H9 (cell line): ENCODE measurements around the gene SPAG4. TPM values are rescaled to one million over a fixed set of nuclear protein-coding genes. Genes with fewer than 3 reads are reported as not detected.

Source experiments
- DNase-seq: peaks from one replicate; pipeline ENCODE4 v3.0.0-alpha.2; 2017
- H2AFZ ChIP-seq: one replicate; pipeline ENCODE4 v1.6.1; 2013; ENCODE audit warnings: mild to moderate bottlenecking, low read length, control low read depth, moderate library complexity
- H2AK5ac ChIP-seq: 2 replicates; pipeline ENCODE4 v1.6.1; 2013; ENCODE audit warnings: low read length, control low read depth, mixed read lengths; ENCODE audit not compliant: insufficient read length
- H2BK120ac ChIP-seq: one replicate; pipeline ENCODE4 v1.6.1; 2013; ENCODE audit warnings: low read depth, mild to moderate bottlenecking, low read length, control low read depth, inconsistent platforms; ENCODE audit not compliant: poor library complexity, severe bottlenecking
- H2BK12ac ChIP-seq: 2 replicates; pipeline ENCODE4 v1.6.1; 2013; ENCODE audit warnings: low read length, control low read depth, mixed read lengths, low read depth; ENCODE audit not compliant: insufficient read length
- H2BK15ac ChIP-seq: 2 replicates; pipeline ENCODE4 v1.6.1; 2013; ENCODE audit warnings: low read depth, low read length, control low read depth
- H2BK20ac ChIP-seq: one replicate; pipeline ENCODE4 v1.6.1; 2013; ENCODE audit warnings: low read depth, mild to moderate bottlenecking, low read length, control low read depth, inconsistent platforms; ENCODE audit not compliant: poor library complexity, severe bottlenecking
- H2BK5ac ChIP-seq: 2 replicates; pipeline ENCODE4 v1.6.1; 2013; ENCODE audit warnings: low read length, control low read depth, mixed read lengths; ENCODE audit not compliant: insufficient read length
- H3K14ac ChIP-seq: 2 replicates; pipeline ENCODE4 v1.6.1; 2013; ENCODE audit warnings: low read length, control low read depth; ENCODE audit not compliant: insufficient read depth
- H3K18ac ChIP-seq: 2 replicates; pipeline ENCODE4 v1.6.1; 2013; ENCODE audit warnings: low read depth, mild to moderate bottlenecking, mixed read lengths, low read length, control low read depth; ENCODE audit not compliant: insufficient read length
- H3K23ac ChIP-seq: 2 replicates; pipeline ENCODE4 v1.6.1; 2013; ENCODE audit warnings: low read length, control low read depth, mixed read lengths, low read depth; ENCODE audit not compliant: insufficient read length
- H3K23me2 ChIP-seq: 2 replicates; pipeline ENCODE4 v1.6.1; 2013; ENCODE audit warnings: low read depth, mild to moderate bottlenecking, mixed read lengths, low read length, control low read depth; ENCODE audit not compliant: insufficient read length, poor library complexity, severe bottlenecking
- H3K27ac ChIP-seq: 2 replicates; pipeline ENCODE4 v1.5.1; 2013; ENCODE audit warnings: low read length, control low read depth, mixed read lengths, low read depth; ENCODE audit not compliant: insufficient read length
- H3K27me3 ChIP-seq: 2 replicates; pipeline ENCODE4 v1.6.1; 2013; ENCODE audit warnings: low read length, control low read depth, inconsistent platforms; ENCODE audit not compliant: insufficient read depth
- H3K4ac ChIP-seq: 2 replicates; pipeline ENCODE4 v1.6.1; 2013; ENCODE audit warnings: low read depth, mild to moderate bottlenecking, control low read depth, inconsistent platforms, low read length, moderate library complexity
- H3K4me1 ChIP-seq: 2 replicates; pipeline ENCODE4 v1.6.1; 2013; ENCODE audit warnings: low read length, control low read depth, inconsistent platforms; ENCODE audit not compliant: insufficient read depth
- H3K4me2 ChIP-seq: 2 replicates; pipeline ENCODE4 v1.6.1; 2013; ENCODE audit warnings: low read length, control low read depth, mixed read lengths; ENCODE audit not compliant: insufficient read length, insufficient read depth
- H3K56ac ChIP-seq: 2 replicates; pipeline ENCODE4 v1.6.1; 2013; ENCODE audit warnings: low read depth, mild to moderate bottlenecking, mixed read lengths, low read length, control low read depth; ENCODE audit not compliant: insufficient read length
- H3K79me1 ChIP-seq: 2 replicates; pipeline ENCODE4 v1.6.1; 2013; ENCODE audit warnings: low read depth, mild to moderate bottlenecking, moderate library complexity, low read length, control low read depth, inconsistent platforms; ENCODE audit not compliant: insufficient read depth, poor library complexity, severe bottlenecking
- H3K79me2 ChIP-seq: 2 replicates; pipeline ENCODE4 v1.6.1; 2013; ENCODE audit warnings: low read length, control low read depth, inconsistent platforms; ENCODE audit not compliant: insufficient read depth
- H3K9ac ChIP-seq: 2 replicates; pipeline ENCODE4 v1.6.1; 2013; ENCODE audit warnings: low read length, control low read depth, mixed read lengths; ENCODE audit not compliant: insufficient read length; ENCODE audit errors: extremely low read depth
- H3K9me3 ChIP-seq: one replicate; pipeline ENCODE4 v1.6.1; 2013; ENCODE audit warnings: low read depth, low read length, inconsistent platforms; ENCODE audit not compliant: control insufficient read depth
- H3T11ph ChIP-seq: one replicate; pipeline ENCODE4 v1.6.1; 2013; ENCODE audit warnings: mild to moderate bottlenecking, low read length, control low read depth, inconsistent platforms
- H4K20me1 ChIP-seq: one replicate; pipeline ENCODE4 v1.6.1; 2013; ENCODE audit not compliant: control insufficient read depth, insufficient read length, insufficient read depth
- H4K5ac ChIP-seq: 2 replicates; pipeline ENCODE4 v1.6.1; 2013; ENCODE audit warnings: low read depth, mild to moderate bottlenecking, mixed read lengths, low read length, control low read depth; ENCODE audit not compliant: insufficient read length
- H4K8ac ChIP-seq: replicated peaks from 2 replicates; pipeline ENCODE4 v1.6.1; 2013; ENCODE audit warnings: low read length, control low read depth, mixed read lengths, low read depth; ENCODE audit not compliant: insufficient read length
- H4K91ac ChIP-seq: 2 replicates; pipeline ENCODE4 v1.6.1; 2013; ENCODE audit warnings: low read depth, mild to moderate bottlenecking, moderate library complexity, mixed read lengths, low read length, control low read depth; ENCODE audit not compliant: insufficient read length
- H3K27ac Mint-ChIP-seq, 3 experiments: 2 replicates in 2 of 3; 3 replicates in 1 of 3; pipeline ENCODE4 v1.8.0; 2020 to 2021; ENCODE audit warnings: mixed read lengths in 3 of 3, mild to moderate bottlenecking in 1 of 3, moderate library complexity in 1 of 3
- H3K27me3 Mint-ChIP-seq: 2 replicates; pipeline ENCODE4 v1.8.0; 2021; ENCODE audit warnings: low read depth, mild to moderate bottlenecking, moderate library complexity, mixed read lengths
- H3K36me3 Mint-ChIP-seq, 3 experiments: 2 replicates in 2 of 3; 3 replicates in 1 of 3; pipeline ENCODE4 v1.8.0; 2020 to 2021; ENCODE audit warnings: low read depth in 3 of 3, mixed read lengths in 3 of 3; ENCODE audit not compliant: insufficient read depth in 1 of 3
- H3K4me1 Mint-ChIP-seq, 2 experiments: 2 replicates each; pipeline ENCODE4 v1.8.0; 2020; ENCODE audit warnings: mixed read lengths in 2 of 2
- H3K4me3 Mint-ChIP-seq, 2 experiments: 2 replicates in 1 of 2; 3 replicates in 1 of 2; pipeline ENCODE4 v1.8.0; 2020 to 2021; ENCODE audit warnings: mild to moderate bottlenecking in 2 of 2, mixed read lengths in 2 of 2, moderate library complexity in 1 of 2
- H3K9me3 Mint-ChIP-seq, 2 experiments: 2 replicates in 1 of 2; 3 replicates in 1 of 2; pipeline ENCODE4 v1.8.0; 2020; ENCODE audit warnings: mild to moderate bottlenecking in 2 of 2, mixed read lengths in 2 of 2, moderate library complexity in 1 of 2
- WGBS: extraction: QIAGEN DNeasy Blood & Tissue Kit; methylation state at CpG from one replicate; pipeline ENCODE4 v1.1.7; 2013; ENCODE audit warnings: missing lambda C conversion rate, low lambda C conversion rate, mixed read lengths; ENCODE audit not compliant: insufficient read length; ENCODE audit errors: extremely low coverage; 5-methylcytosine and 5-hydroxymethylcytosine counted together
- total RNA-seq: library from RNA; stranded (reverse); gene quantifications from 2 replicates; pipeline ENCODE4 v1.2.1, GENCODE V29; 2021
- TF ChIP-seq, protein P1 (sequence below): fragments of 200-600 bp; sonication (generic); conservative IDR thresholded peaks from 3 replicates; pipeline ENCODE4 v1.8.0; 2021; ENCODE audit warnings: antibody characterized with exemption, mild to moderate bottlenecking

Gene SPAG4
- total RNA-seq, 1 experiment from 2014 or later, result 4.9 TPM

DNA sequence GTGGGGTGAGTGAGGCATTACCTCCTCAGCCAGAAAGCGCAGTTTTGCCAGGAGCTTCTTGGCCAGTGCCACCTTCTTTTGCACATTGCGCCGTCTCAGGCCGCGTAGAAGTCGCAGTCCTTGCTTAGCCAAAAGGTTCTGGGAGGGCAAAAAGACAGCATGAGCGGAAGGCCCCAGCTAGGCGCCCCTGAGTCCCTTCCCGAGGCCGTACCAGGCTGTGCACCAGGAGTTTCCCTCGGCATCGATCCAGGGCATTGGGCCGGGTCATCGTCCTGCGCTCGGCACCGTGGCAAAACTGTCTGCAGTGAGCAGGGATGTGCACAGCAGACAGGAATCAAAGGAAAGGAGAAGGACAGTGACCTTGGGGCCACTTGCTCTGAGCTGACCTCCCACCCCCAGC is 20.2 kb upstream of the SPAG4 start:
- no peaks in the 10 kb centered on the region for H3K79me2 ChIP-seq
- TF ChIP-seq, protein P1, sequence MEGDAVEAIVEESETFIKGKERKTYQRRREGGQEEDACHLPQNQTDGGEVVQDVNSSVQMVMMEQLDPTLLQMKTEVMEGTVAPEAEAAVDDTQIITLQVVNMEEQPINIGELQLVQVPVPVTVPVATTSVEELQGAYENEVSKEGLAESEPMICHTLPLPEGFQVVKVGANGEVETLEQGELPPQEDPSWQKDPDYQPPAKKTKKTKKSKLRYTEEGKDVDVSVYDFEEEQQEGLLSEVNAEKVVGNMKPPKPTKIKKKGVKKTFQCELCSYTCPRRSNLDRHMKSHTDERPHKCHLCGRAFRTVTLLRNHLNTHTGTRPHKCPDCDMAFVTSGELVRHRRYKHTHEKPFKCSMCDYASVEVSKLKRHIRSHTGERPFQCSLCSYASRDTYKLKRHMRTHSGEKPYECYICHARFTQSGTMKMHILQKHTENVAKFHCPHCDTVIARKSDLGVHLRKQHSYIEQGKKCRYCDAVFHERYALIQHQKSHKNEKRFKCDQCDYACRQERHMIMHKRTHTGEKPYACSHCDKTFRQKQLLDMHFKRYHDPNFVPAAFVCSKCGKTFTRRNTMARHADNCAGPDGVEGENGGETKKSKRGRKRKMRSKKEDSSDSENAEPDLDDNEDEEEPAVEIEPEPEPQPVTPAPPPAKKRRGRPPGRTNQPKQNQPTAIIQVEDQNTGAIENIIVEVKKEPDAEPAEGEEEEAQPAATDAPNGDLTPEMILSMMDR, result no peak
- Mint-ChIP-seq H3K9me3 (no peaks in the 10 kb centered on the region), H3K27me3 (peaks cover 30% of the 10 kb centered on the region), H3K27ac (no peak overlapping the region; a peak in 1 of 7 replicates), H3K4me1 (peaks cover 9 to 18% of the 10 kb centered on the region in 2 experiments), H3K4me3 (no peak overlapping the region), H3K36me3 (no peaks in the 10 kb centered on the region)
- H3K56ac ChIP-seq, result no peak overlapping the region
- H3K23me2 ChIP-seq, result no peaks in the 10 kb centered on the region
- whole genome bisulfite sequencing, result no CpG with 5 or more reads among the region's 17 CpGs
- H3K4me1 ChIP-seq, result no peaks in the 10 kb centered on the region
- no peak overlapping the region for H2BK5ac ChIP-seq
- no peak overlapping the region for H4K8ac ChIP-seq
- no peaks in the 10 kb centered on the region for H3K9me3 ChIP-seq
- no peak overlapping the region for H2AFZ ChIP-seq
- H3K79me1 ChIP-seq, result no peaks in the 10 kb centered on the region
- H4K5ac ChIP-seq, result no peak overlapping the region
- no peak overlapping the region for H2AK5ac ChIP-seq
- no peak overlapping the region for H2BK15ac ChIP-seq
- no peaks in the 10 kb centered on the region for H4K20me1 ChIP-seq
- no peak overlapping the region for H3T11ph ChIP-seq
- H3K27ac ChIP-seq, result no peak overlapping the region
- no peaks in the 10 kb centered on the region; the same call in 1 of the 2 replicates for H3K27me3 ChIP-seq
- no peak overlapping the region for H3K4ac ChIP-seq
- no peak overlapping the region for H3K4me2 ChIP-seq
- no peak overlapping the region for H4K91ac ChIP-seq
- H3K14ac ChIP-seq, result no peak overlapping the region
- H2BK120ac ChIP-seq, result no peak overlapping the region
- peak; percentile 21 for DNase-seq
- no peak overlapping the region for H3K9ac ChIP-seq
- no peak overlapping the region for H3K23ac ChIP-seq
- no peak overlapping the region for H2BK12ac ChIP-seq
- no peak overlapping the region for H2BK20ac ChIP-seq
- H3K18ac ChIP-seq, result no peak overlapping the region
